Stimulated activated CD8-positive, alpha-beta memory T cell treated with anti-CD3 and anti-CD28 coated beads, Interleukin-7, amount 100 ng/mL, for 1 hour (primary cell): ENCODE measurements around the gene MYL12A.
"Not testable (repeated sequence)": the region's sequence is repeated elsewhere in the genome, so short reads cannot be mapped to it uniquely, and the experiment has no call there.

Experiments
- DNase-seq, 2 donors: peaks; one replicate each; pipeline ENCODE4 v3.0.0-alpha.2; 2020; ENCODE audit warnings: low read depth in 2 of 2

Gene MYL12A

GRCh38 chr18:3247240-3248061 is at the start of gene MYL12A:
MYL12A (plus strand) TSS chr18:3247801; CDS start chr18:3253248, 5,447 bp downstream.
- DNase-seq = peak; percentile 75 to 77

- not testable (repeated sequence) for DNase-seq
Observed at GRCh38 chr18:3198260-3198860, 49.2 kb upstream of the MYL12A start.

GRCh38 chr18:3199942-3200645 is 47.5 kb upstream of the MYL12A start:
- DNase-seq = no peak

DNA sequence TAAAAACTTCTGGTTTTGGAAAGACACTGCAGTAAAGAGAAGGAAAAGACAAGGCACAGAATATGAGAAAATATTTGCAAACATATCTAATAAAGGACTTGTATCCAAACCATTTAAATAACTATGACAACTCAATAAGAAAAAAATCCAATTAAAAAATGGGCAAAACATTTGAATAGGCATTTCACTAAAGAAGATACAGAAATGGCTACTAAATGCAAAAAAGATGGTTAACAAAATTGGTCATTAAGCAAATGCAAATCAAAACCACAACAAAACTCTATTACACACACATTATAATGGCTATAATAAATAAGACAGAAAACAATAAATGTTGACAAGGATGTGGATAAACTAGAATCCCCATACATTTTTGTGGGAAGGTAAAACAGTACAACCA is 42.4 kb upstream of the MYL12A start:
- no peak for DNase-seq

DNA sequence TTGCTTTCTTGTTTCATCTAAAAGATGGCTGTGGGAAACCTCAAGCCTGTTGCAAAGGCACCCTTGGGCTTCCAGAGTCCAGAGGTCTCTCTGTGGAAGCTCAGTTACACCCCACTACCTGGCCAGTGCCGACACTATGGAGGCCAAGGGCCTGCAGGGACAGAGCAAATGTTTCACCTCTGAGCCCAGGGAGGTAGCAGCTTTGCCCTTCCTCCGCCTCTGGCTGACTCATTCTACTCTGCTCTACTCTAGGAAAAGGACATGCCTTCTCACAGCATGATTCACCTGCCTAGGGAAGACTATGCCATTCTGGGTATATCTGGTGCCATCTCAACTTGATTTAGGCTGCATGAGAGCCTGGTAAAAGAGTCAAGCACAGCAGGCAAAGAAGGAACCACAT is 40.0 kb upstream of the MYL12A start:
- DNase-seq = no peak

GRCh38 chr18:3209859-3210569 is 37.6 kb upstream of the MYL12A start:
- no peak for DNase-seq

DNA sequence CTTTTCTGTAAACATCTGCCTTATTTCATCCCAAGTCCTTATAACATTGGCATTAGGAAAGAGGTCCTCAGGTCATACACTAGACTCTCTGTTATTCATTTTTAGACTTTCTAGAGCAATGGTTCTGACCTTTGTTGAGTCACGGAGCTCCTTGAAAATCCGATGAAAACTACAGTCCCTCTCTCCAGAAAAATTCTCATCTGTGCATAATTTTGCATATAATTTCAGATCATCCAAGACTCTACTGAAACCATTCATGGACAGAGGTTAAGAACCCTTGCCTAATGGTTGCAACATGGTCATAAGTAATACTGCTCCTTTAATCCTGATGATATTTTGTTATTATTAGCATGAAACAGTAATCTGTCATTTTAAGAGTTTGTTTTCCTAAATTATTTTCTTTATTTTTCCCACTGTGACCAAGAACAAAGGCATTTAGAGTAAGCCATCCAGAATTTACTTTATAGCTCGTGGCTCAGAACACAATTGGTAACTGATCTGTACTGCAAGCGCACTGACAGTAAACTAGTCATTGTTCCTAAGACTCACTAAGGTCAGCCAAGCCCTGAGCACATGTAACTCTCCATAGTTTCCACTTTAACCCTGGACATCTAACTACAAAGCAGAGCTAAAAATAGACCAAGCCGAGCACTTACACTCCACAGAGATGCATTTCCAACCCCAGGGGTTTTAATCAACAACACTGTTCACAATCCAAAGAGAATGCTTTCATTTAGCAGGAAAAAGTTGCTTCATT is 36.2 kb upstream of the MYL12A start:
- no peak for DNase-seq

DNA sequence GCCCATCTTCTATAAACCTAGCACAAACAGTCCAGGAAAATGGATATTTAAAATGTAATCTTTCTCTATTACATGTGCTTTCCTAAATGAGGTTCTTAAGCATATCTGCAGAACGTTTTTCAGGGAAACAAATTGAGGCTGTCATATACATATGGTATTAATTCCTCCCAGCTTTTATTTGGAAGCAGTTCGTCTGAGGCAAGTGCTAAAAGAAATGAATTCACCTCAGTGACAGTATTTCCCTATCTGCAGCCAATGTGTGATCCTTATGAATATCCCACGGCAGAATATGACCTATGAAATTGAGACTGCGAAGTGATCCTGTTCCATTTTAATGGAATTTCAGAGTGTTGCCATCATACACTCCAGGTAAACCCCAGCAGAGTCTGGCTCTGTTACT is 34.9 kb upstream of the MYL12A start:
- DNase-seq = no peak

DNA sequence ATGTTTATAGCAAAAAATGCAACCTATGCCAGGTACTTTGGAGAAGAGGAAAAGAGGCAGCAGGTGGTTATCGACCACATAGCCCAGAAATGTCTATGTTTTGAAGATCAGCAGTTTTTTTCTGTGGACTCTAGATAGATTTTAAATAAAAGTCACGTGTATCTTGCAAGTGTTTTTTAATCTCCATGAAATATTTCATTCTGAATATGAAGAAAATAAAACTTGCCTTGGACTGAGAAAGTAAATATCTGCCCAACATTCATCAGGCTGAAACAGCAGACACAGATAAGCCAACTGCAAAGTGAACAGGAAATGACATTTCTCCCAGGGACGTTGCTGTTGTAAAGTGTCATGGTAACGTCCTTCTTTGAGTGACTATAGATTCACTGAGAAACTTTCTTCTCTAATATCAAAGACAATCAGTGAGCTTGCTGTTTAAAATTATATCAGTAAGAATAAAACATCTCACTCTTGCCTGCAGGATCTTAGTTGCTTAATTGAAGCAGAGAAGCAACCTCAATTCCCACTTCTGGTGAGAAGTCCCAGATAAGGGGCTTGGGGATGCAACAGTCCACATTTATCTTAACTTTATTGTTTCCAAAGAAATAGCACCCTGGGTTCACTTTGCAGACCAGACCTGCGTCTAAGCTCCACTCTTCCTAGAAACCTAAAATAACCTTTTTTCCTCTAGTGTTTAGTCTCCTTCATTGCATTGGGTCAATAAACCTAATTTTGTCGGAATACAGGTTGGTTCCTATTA is 34.1 kb upstream of the MYL12A start:
- DNase-seq = no peak

- DNase-seq = no peak
Observed at GRCh38 chr18:3214855-3215637, 32.6 kb upstream of the MYL12A start.

DNA sequence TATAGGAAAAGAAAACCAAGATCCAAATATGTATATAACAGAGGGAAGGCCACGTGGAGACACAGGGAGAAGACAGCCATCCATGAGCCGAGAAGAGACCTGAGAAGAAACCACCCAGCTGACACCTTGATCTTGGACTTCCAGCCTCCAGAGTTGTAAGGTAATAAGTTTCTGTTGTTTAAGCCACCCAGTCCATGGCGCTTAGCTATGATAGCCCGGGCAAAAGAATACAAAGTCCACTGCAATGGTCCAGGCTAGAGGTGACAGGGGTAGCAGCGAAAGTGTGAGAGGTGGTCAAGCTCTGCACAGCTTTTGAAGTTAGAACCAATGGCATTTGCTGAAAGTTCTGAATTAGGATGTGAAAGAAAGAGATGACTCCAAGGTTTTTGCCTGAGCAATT is 30.6 kb upstream of the MYL12A start:
- no peak for DNase-seq

GRCh38 chr18:3217948-3218647 is 29.5 kb upstream of the MYL12A start:
- no peak for DNase-seq

DNA sequence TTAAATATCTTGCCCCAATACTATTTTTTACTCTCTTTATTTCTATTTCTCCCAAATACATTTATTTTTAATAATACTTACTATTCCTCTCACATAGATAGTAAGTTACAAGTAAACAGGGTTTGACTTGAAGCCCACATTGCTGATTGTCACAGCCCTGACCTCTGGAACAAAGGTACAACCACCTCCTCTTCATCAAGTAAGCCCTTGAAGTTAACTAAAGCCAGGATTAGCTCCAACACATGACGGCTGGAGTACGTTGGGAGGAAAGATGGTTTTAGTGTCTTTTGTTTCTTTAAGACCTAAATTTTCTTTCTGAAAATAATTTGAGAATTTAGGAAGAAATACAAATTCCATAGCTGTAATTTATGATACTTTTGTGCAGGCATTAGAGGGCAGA is 28.8 kb upstream of the MYL12A start:
- no peak for DNase-seq

DNA sequence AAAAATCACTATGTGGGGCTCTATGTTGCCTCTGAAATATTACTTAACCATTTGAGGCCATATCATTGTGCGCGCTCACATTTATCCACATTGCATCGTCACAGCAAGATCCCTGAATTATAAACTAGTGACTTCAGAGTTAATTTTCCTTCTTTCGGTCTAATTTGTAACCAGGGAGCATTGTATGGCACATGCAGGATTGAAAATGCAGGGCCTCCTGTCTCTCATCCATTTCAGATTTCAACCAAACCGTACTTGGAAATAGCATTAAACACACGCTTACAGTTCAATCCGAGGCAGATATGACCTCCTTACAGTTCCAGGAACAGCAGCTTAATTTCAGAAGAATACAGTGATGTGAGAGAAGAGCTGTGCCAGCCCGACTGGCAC is 28.4 kb upstream of the MYL12A start:
- DNase-seq = no peak

DNA sequence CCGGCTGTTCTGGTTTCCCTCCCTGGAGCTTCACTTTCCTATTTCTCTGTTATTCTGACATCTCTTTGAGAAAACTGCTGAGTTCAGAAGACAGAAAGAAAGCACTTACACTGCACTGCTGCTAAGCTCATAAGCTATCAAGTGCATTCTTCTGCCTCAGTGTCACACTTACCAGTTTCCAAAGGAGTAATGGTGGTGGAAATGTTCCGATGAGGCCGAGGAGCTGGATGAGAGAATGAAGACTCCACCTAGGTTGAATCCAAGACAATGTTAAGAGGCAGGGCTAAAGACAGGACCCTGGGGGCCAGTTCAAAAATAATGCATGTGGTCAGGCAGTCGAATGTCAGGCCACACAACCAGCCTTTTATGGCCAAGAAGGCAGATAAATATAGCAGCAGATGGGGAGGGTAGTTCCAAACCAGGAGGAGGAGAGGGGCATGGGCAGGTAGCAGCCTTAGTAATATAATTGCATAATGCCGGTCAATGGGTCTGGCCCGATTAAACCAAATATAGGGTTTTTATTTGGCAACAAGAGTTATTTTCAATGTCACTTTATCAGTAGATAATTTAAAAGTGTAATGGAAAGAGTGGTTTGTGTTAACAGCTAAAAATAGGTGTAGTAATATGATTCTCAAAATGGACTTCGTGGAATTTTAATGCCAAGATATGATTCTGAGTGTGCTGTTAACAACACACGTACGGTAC is 27.8 kb upstream of the MYL12A start, which contains the start of gene MYOM1:
Gene MYOM1 (minus strand): TSS at position 338 of the 705 bp plus-strand sequence. CDS start 4,745 bp downstream, outside the sequence.
- no peak for DNase-seq

DNA sequence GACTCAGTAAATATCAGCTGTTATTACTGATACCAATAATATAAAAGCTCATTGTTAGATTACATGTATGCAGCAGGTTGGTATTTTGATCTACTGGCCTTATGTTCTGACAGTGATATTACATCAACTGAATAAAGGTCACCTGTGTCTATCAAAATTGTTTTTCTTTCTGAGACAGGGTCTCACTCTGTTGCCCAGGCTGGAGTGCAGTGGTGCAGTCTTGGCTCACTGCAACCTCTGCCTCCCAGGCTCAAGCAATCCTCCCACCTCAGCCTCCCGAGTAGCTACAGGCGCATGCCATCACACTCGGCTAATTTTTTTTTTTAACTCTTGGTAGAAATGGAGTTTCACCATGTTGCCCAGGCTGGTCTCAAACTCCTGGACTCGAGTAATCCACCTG is 26.7 kb upstream of the MYL12A start:
- not testable (repeated sequence) for DNase-seq

GRCh38 chr18:3221496-3221895 is 26.1 kb upstream of the MYL12A start:
- DNase-seq = no peak

GRCh38 chr18:3223356-3223755 is 24.2 kb upstream of the MYL12A start:
- DNase-seq = no peak
